GM11168 (cell line): ENCODE data around the gene GP1BA.
"Not testable (repeated sequence)": the region's sequence is repeated elsewhere in the genome, so short reads cannot be mapped to it uniquely, and the experiment has no call there.

Source experiments
- in situ Hi-C: fragments of 300-500 bp; cut with MboI; formaldehyde crosslinking; loops from one replicate; pipeline ENCODE4 v1.12.0; 2022; ENCODE audit warnings: low sequenced_read_pairs; ENCODE audit not compliant: unreplicated experiment

Gene GP1BA

GRCh38 chr17:4900231-4901107 is 31.6 kb upstream of the GP1BA start:
- in situ Hi-C loops = no loop called here

- in situ Hi-C loops = no loop called here
Measured at GRCh38 chr17:4901108-4901647, 30.9 kb upstream of the GP1BA start.

GRCh38 chr17:4901648-4902344 is 30.3 kb upstream of the GP1BA start:
- in situ Hi-C loops = no loop called here

GRCh38 chr17:4902540-4902939 is 29.5 kb upstream of the GP1BA start:
- in situ Hi-C loops = no loop called here

- in situ Hi-C loops = no loop called here
Measured at GRCh38 chr17:4903051-4903818, 28.8 kb upstream of the GP1BA start, which contains the start of gene CHRNE. Gene CHRNE, minus strand, starts transcription at chr17:4903098. Its CDS starts 35 bp downstream, at chr17:4903063.

GRCh38 chr17:4906642-4907041 is 25.4 kb upstream of the GP1BA start:
- in situ Hi-C loops = not testable (repeated sequence)

- in situ Hi-C loops = no loop called here
Measured at GRCh38 chr17:4908301-4908700, 23.8 kb upstream of the GP1BA start.

GRCh38 chr17:4908711-4909496 is 23.2 kb upstream of the GP1BA start:
- in situ Hi-C loops = no loop called here

GRCh38 chr17:4913994-4914393 is 18.1 kb upstream of the GP1BA start:
- in situ Hi-C loops = no loop called here

GRCh38 chr17:4914551-4914950 is 17.5 kb upstream of the GP1BA start:
- in situ Hi-C loops = not testable (repeated sequence)

GRCh38 chr17:4919511-4920047 is 12.5 kb upstream of the GP1BA start:
- in situ Hi-C loops = no loop called here

GRCh38 chr17:4920351-4921048 is 11.6 kb upstream of the GP1BA start:
- in situ Hi-C loops = no loop called here

GRCh38 chr17:4921320-4921719 is 10.8 kb upstream of the GP1BA start:
- in situ Hi-C loops = no loop called here

- in situ Hi-C loops = not testable (repeated sequence)
Measured at GRCh38 chr17:4926577-4927335, 5.3 kb upstream of the GP1BA start.

- in situ Hi-C loops = no loop called here
Measured at GRCh38 chr17:4928881-4929280, 3.2 kb upstream of the GP1BA start.

GRCh38 chr17:4932756-4933155 is 679 bp downstream of the GP1BA start:
- in situ Hi-C loops = no loop called here

GRCh38 chr17:4933646-4934045 is 1.6 kb downstream of the GP1BA start:
- in situ Hi-C loops = no loop called here
